WTC11 (cell line): Measurements from ENCODE around the gene METTL1. TPM values are rescaled to one million over a fixed set of nuclear protein-coding genes. Genes with fewer than 3 reads are reported as not detected.

Experiments used
- ATAC-seq: fragments of 200-7000 bp; cut with Tn5 transposase; 2 replicates; pipeline ENCODE4 v1.10.0; 2021; ENCODE audit warnings: mild to moderate bottlenecking, moderate library complexity
- CTCF ChIA-PET: fragments of 300-600 bp; sonication (Branson Sonifier 250); formaldehyde crosslinking; loops from one replicate; lab custom pipeline; 2021; ENCODE audit warnings: antibody characterized with exemption; lab: Charles Lee
- POLR2A ChIA-PET: fragments of 350-600 bp; sonication (Branson Sonifier 250); formaldehyde crosslinking; loops from one replicate; lab custom pipeline; 2021; ENCODE audit warnings: antibody characterized with exemption; lab: Charles Lee
- DNase-seq: peaks from one replicate; pipeline ENCODE4 v3.0.0; 2021; ENCODE audit warnings: low spot score
- H3K27ac Mint-ChIP-seq: 2 replicates; pipeline ENCODE4 v1.8.0; 2021; ENCODE audit warnings: mixed read lengths
- H3K27me3 Mint-ChIP-seq: 2 replicates; pipeline ENCODE4 v1.8.0; 2021; ENCODE audit warnings: low read depth, mild to moderate bottlenecking, moderate library complexity, mixed read lengths
- H3K36me3 Mint-ChIP-seq: 2 replicates; pipeline ENCODE4 v1.8.0; 2021; ENCODE audit warnings: mixed read lengths
- H3K4me1 Mint-ChIP-seq: 2 replicates; pipeline ENCODE4 v1.8.0; 2022; ENCODE audit warnings: mixed read lengths
- H3K4me3 Mint-ChIP-seq: 2 replicates; pipeline ENCODE4 v1.8.0; 2021; ENCODE audit warnings: mild to moderate bottlenecking, moderate library complexity, mixed read lengths
- H3K9me3 Mint-ChIP-seq: 2 replicates; pipeline ENCODE4 v1.8.0; 2021; ENCODE audit warnings: mixed read lengths
- ATF6 ChIP-seq: sonication (generic); formaldehyde crosslinking; IDR thresholded peaks from 2 replicates; pipeline ENCODE4 v1.8.1; 2023; ENCODE audit warnings: mild to moderate bottlenecking, missing genetic modification reagents
- ERG ChIP-seq: fragments of 250-450 bp; sonication (Bioruptor Pico); IDR thresholded peaks from 2 replicates; pipeline ENCODE4 v1.8.0; 2021; ENCODE audit warnings: mild to moderate bottlenecking
- ESRRA ChIP-seq: sonication (generic); formaldehyde crosslinking; IDR thresholded peaks from 2 replicates; pipeline ENCODE4 v1.8.1; 2022; ENCODE audit warnings: mild to moderate bottlenecking, missing genetic modification reagents, borderline replicate concordance
- FOXJ3 ChIP-seq: sonication (generic); formaldehyde crosslinking; IDR thresholded peaks from 2 replicates; pipeline ENCODE4 v1.9.0; 2021; ENCODE audit warnings: missing genetic modification reagents, mild to moderate bottlenecking, borderline replicate concordance
- FOXK1 ChIP-seq: sonication (generic); formaldehyde crosslinking; IDR thresholded peaks from 2 replicates; pipeline ENCODE4 v1.8.0; 2022; ENCODE audit warnings: mild to moderate bottlenecking, moderate library complexity, missing genetic modification reagents
- JAZF1 ChIP-seq: fragments of 250-450 bp; sonication (Bioruptor Pico); IDR thresholded peaks from 2 replicates; pipeline ENCODE4 v1.9.0; 2021; ENCODE audit warnings: moderate library complexity, mild to moderate bottlenecking, inconsistent platforms
- NFATC4 ChIP-seq: fragments of 250-450 bp; sonication (Bioruptor Pico); IDR thresholded peaks from 2 replicates; pipeline ENCODE4 v1.9.0; 2021; ENCODE audit warnings: mild to moderate bottlenecking
- NFYB ChIP-seq: sonication (generic); formaldehyde crosslinking; conservative IDR thresholded peaks from 2 replicates; pipeline ENCODE4 v1.8.0; 2022; ENCODE audit warnings: low read depth, missing genetic modification reagents
- NR1H2 ChIP-seq: sonication (generic); formaldehyde crosslinking; IDR thresholded peaks from 2 replicates; pipeline ENCODE4 v1.9.0; 2021; ENCODE audit warnings: mild to moderate bottlenecking, moderate library complexity, missing genetic modification reagents
- PREB ChIP-seq: sonication (generic); formaldehyde crosslinking; IDR thresholded peaks from 2 replicates; pipeline ENCODE4 v1.8.1; 2022; ENCODE audit warnings: mild to moderate bottlenecking, missing genetic modification reagents, moderate library complexity, borderline replicate concordance
- PRRX2 ChIP-seq: fragments of 250-450 bp; sonication (Bioruptor Pico); IDR thresholded peaks from 2 replicates; pipeline ENCODE4 v1.8.0; 2021; ENCODE audit warnings: mild to moderate bottlenecking
- SMAD4 ChIP-seq: sonication (generic); formaldehyde crosslinking; IDR thresholded peaks from 2 replicates; pipeline ENCODE4 v1.8.0; 2022; ENCODE audit warnings: mild to moderate bottlenecking, missing genetic modification reagents
- SP1 ChIP-seq: sonication (generic); formaldehyde crosslinking; conservative IDR thresholded peaks from 2 replicates; pipeline ENCODE4 v1.8.1; 2022; ENCODE audit warnings: missing genetic modification reagents
- ZNF121 ChIP-seq: sonication (generic); formaldehyde crosslinking; IDR thresholded peaks from 2 replicates; pipeline ENCODE4 v1.8.0; 2023; ENCODE audit warnings: missing genetic modification reagents
- ZNF232 ChIP-seq: sonication (generic); formaldehyde crosslinking; IDR thresholded peaks from 2 replicates; pipeline ENCODE4 v1.8.0; 2022; ENCODE audit warnings: mild to moderate bottlenecking, missing genetic modification reagents
- ZNF317 ChIP-seq: sonication (generic); formaldehyde crosslinking; IDR thresholded peaks from 2 replicates; pipeline ENCODE4 v1.8.1; 2023; ENCODE audit warnings: low read depth, mild to moderate bottlenecking, moderate library complexity, missing genetic modification reagents, borderline replicate concordance
- ZSCAN18 ChIP-seq: fragments of 250-450 bp; sonication (Bioruptor Pico); IDR thresholded peaks from 2 replicates; pipeline ENCODE4 v2.1.2; 2022; ENCODE audit warnings: mild to moderate bottlenecking, moderate library complexity
- total RNA-seq: library from RNA; stranded (reverse); gene quantifications from 3 replicates; pipeline ENCODE4 v1.2.3, GENCODE V29; 2021
- TF ChIP-seq, protein P1 (sequence below): sonication (generic); formaldehyde crosslinking; IDR thresholded peaks from 2 replicates; pipeline ENCODE4 v1.8.0; 2023; ENCODE audit warnings: mild to moderate bottlenecking, missing genetic modification reagents
- TF ChIP-seq, protein P2 (sequence below): fragments of 250-450 bp; sonication (Bioruptor Pico); IDR thresholded peaks from 2 replicates; pipeline ENCODE4 v1.9.0; 2021; ENCODE audit warnings: mild to moderate bottlenecking

METTL1 gene
- total RNA-seq, 1 experiment from 2014 or later: 25.5 TPM

GRCh38 chr12:57807285-57807684, 35.4 kb upstream of the METTL1 start (continued):
- TF ChIP-seq ESRRA (CRISPR knock-in tag) (no peak), JAZF1 (no peak), ERG (CRISPR knock-in tag) (no peak), PRRX2 (CRISPR knock-in tag) (no peak), NR1H2 (CRISPR knock-in tag) (no peak), ZSCAN18 (no peak), ATF6 (CRISPR knock-in tag) (no peak), ZNF232 (no peak), NFYB (CRISPR knock-in tag) (no peak), ZNF317 (CRISPR knock-in tag) (no peak)
- TF ChIP-seq, protein P1, sequence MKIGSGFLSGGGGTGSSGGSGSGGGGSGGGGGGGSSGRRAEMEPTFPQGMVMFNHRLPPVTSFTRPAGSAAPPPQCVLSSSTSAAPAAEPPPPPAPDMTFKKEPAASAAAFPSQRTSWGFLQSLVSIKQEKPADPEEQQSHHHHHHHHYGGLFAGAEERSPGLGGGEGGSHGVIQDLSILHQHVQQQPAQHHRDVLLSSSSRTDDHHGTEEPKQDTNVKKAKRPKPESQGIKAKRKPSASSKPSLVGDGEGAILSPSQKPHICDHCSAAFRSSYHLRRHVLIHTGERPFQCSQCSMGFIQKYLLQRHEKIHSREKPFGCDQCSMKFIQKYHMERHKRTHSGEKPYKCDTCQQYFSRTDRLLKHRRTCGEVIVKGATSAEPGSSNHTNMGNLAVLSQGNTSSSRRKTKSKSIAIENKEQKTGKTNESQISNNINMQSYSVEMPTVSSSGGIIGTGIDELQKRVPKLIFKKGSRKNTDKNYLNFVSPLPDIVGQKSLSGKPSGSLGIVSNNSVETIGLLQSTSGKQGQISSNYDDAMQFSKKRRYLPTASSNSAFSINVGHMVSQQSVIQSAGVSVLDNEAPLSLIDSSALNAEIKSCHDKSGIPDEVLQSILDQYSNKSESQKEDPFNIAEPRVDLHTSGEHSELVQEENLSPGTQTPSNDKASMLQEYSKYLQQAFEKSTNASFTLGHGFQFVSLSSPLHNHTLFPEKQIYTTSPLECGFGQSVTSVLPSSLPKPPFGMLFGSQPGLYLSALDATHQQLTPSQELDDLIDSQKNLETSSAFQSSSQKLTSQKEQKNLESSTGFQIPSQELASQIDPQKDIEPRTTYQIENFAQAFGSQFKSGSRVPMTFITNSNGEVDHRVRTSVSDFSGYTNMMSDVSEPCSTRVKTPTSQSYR: no peak

- peaks cover 2% of the 10 kb centered on the region for H3K36me3 Mint-ChIP-seq
- H3K27me3 Mint-ChIP-seq: no peaks in the 10 kb centered on the region
- H3K4me1 Mint-ChIP-seq: no peaks in the 10 kb centered on the region
- CTCF ChIA-PET: no interaction called here
- H3K9me3 Mint-ChIP-seq: no peaks in the 10 kb centered on the region
- ATAC-seq (no peak), DNase-seq (no peak)
- H3K27ac Mint-ChIP-seq: no peak overlapping the region
- POLR2A ChIA-PET: no interaction called here
- TF ChIP-seq SMAD4 (CRISPR knock-in tag) (no peak), ZNF121 (CRISPR knock-in tag) (no peak), FOXK1 (CRISPR knock-in tag) (no peak), NFYB (CRISPR knock-in tag) (no peak), SP1 (CRISPR knock-in tag) (no peak), NFATC4 (CRISPR knock-in tag) (no peak), FOXJ3 (no peak), PREB (CRISPR knock-in tag) (no peak)
- TF ChIP-seq, protein P2, sequence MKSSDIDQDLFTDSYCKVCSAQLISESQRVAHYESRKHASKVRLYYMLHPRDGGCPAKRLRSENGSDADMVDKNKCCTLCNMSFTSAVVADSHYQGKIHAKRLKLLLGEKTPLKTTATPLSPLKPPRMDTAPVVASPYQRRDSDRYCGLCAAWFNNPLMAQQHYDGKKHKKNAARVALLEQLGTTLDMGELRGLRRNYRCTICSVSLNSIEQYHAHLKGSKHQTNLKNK: no peak
- no peak overlapping the region for H3K4me3 Mint-ChIP-seq
Observed at GRCh38 chr12:57806677-57807076, 34.8 kb upstream of the METTL1 start.
